HG02798 (cell line): Measurements from ENCODE around the gene OTUD4.
"Not testable (repeated sequence)": the region's sequence is repeated elsewhere in the genome, so short reads cannot be mapped to it uniquely, and the experiment has no call there.

Source experiments
- ATAC-seq: cut with Tn5 transposase; IDR thresholded peaks from one replicate; pipeline ENCODE4 v1.9.1; 2021; ENCODE audit warnings: mild to moderate bottlenecking; ENCODE audit not compliant: unreplicated experiment, poor library complexity

The OTUD4 gene, protein sequence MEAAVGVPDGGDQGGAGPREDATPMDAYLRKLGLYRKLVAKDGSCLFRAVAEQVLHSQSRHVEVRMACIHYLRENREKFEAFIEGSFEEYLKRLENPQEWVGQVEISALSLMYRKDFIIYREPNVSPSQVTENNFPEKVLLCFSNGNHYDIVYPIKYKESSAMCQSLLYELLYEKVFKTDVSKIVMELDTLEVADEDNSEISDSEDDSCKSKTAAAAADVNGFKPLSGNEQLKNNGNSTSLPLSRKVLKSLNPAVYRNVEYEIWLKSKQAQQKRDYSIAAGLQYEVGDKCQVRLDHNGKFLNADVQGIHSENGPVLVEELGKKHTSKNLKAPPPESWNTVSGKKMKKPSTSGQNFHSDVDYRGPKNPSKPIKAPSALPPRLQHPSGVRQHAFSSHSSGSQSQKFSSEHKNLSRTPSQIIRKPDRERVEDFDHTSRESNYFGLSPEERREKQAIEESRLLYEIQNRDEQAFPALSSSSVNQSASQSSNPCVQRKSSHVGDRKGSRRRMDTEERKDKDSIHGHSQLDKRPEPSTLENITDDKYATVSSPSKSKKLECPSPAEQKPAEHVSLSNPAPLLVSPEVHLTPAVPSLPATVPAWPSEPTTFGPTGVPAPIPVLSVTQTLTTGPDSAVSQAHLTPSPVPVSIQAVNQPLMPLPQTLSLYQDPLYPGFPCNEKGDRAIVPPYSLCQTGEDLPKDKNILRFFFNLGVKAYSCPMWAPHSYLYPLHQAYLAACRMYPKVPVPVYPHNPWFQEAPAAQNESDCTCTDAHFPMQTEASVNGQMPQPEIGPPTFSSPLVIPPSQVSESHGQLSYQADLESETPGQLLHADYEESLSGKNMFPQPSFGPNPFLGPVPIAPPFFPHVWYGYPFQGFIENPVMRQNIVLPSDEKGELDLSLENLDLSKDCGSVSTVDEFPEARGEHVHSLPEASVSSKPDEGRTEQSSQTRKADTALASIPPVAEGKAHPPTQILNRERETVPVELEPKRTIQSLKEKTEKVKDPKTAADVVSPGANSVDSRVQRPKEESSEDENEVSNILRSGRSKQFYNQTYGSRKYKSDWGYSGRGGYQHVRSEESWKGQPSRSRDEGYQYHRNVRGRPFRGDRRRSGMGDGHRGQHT

DNA sequence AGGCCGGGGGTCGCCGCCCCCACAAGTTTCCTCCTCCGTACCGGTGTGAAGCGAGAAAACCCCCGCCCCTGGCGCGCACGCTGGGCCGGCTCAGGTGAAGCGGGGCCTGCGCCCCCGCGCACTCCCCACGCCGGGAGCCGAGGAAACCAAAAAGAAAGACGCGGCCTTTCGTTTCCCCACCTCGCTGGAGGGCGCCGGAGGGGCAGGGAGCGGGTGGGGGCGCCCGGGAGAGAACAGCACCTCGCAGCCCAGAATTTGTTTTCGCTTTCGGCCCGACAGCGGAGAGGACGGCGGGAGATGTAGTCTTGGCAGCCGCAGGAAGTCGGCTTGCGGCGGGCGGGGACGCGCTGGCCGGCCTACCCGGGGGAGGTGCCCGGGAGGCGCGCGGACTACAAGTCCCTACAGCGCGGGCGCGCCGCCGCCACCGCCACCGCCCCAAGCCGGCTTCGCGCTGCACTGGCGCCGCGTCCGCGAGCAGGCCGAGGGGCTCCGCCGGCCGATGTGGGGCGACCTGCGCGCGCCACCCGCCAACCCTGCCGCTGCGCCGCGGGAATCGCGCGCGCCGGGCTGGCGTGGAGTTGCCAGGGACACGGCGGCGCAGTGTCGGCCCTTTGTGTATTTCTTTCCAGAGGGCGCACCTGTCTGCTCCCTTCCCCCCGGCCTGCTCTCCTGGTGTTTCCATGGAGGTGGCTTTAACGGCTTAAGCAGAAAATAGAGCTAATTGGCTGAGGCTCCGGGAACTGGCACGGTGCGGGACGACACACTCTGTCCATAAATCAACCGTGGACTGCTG is at the start of gene OTUD4:
TSS of gene OTUD4 (minus strand) at position 292 of the 793 bp plus-strand sequence. CDS start 616 bp downstream, outside the sequence.
- peak; percentile 84 for ATAC-seq

DNA sequence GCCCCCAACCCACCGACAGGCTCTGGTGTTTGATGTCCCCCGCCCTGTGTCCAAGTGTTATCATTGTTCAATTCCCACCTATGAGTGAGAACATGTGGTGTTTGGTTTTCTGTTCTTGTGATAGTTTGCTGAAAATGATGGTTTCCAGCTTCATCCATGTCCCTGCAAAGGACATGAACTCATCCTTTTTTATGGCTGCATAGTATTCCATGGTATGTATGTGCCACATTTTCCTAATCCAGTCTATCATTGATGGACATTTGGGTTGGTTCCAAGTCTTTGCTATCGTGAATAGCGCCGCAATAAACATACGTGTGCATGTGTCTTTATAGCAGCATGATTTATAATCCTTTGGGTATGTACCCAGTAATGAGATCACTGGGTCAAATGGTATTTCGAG is 42.8 kb upstream of the OTUD4 start:
- not testable (repeated sequence) for ATAC-seq

DNA sequence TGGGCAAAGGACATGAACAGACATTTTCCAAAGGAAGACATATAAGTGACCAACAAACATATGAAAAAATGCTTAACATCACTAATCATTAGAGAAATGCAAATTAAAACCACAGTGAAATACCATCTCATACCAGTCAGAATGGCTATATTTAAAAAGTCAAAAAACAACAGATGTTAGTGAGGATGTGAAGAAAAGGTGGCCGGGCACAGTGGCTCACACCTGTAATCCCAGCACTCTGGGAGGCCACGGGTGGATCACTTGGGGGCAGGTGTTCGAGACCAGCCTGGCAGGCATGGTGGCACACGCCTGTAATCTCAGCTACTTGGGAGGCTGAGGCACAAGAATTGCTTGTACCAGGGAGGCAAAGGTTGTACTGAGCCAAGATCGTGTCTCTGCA is 41.1 kb upstream of the OTUD4 start:
- ATAC-seq: peak; percentile 45

DNA sequence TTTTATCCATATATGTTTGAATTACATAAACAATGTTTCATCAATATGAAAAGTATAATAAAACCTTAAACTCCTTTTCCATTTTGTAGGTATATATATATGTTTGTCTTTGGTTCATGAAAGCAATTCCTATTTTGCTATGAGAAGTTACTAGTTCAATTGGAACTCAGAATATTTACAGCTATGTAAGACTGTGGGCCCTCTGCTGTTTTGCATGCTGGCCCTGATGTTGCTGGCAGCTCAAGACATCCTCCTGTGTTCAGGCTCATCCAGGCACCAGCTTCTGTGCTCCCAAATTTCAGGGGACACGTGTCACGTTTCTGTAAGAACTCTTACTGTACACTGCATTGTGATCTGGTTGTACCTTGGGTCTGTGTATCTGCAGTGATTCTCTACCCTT is 38.7 kb upstream of the OTUD4 start:
- no peak for ATAC-seq

DNA sequence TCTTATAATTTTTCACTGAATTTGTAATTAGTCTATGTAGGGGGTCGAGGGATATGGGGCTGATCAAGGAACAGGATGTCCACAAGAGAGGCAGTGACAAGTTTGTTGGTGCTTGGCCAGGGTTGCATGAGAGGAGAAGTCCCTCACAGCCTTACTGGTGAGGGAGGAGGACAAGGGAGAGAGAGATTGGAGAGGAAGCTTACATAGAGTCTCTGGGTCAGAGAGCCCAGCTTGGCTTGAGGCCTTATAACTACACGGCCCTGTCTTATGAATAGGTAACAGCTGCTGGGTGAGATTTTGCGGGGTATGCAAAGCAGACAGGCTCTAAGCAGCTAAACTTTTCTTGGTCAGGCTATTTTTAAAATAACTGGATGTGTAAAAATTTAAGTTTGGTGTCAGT is 37.9 kb upstream of the OTUD4 start:
- ATAC-seq: peak; percentile 97

DNA sequence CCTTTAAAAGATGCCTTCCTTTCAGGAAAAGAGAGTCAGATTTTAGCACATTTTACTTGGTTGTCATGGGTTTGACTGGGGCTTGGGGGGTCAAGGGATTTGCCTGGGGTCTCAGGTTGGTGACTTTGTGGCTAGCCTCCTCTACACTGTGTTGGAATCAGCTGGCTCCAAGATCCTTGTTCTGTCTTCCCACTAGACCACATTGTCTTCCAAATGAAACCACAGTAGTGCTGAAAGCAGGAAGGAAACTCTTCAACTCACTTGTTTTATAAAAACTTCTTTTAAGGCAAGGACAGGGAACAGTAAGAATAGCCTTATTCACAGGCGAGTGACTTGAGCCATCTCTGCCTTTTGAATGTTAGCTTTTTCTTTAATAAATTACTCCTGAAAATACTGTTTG is 37.0 kb upstream of the OTUD4 start:
- ATAC-seq: no peak

DNA sequence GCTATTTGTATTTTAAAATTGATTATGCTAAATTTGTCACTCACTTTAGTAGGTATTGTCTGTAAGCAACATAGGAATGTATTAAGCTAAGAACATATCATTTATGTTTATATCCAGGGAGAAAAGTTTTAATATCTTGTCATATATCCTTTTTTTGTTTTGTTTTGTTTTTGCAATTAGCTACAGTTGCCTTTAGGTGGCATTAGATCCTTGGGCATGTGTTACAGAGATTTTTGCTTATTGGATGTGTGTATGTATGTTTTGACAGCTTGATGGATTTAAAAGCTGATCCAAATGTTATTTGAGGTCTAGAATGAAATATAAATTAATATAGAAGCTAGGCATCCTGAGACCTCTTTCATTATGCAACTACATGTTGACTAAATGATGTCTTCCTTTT is 36.1 kb upstream of the OTUD4 start:
- no peak for ATAC-seq

DNA sequence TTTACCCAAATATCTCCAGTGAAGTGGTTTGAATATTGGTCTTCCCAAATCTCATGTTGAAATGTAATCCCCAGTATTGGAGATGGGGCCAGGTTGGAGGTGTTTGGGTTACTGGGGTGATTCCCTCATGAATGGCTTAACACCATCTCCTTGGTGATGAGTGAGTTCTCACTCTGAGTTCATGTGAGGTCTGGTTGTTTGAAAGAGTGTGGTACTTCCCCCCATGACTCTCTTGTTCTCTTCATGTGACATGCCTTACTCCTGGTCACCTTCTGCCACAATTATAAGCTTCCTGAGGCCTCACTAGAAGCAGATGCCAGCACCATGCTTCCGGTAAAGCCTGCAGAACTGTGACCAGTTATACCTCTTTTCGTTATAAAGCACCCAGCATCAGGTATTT is 32.9 kb upstream of the OTUD4 start:
- no peak for ATAC-seq

DNA sequence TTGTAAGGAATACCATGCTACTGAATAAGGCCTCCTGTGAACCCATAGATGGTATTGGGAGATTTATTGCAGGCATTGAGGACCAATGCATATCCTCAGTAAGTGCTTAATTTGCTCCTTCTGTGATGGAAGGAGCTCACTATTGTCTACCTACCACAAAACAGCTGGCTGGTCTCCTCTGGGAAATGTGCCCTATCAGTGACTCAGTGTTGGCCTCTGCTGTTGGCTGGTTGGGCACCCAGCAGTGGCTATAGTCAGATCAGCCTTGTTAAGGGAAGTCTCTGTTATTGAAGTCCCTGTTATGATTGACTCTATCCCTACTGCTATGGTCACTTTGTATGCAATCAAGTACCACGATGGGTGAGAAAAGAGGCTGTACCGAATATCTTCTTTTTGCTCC is 27.5 kb upstream of the OTUD4 start:
- no peak for ATAC-seq

DNA sequence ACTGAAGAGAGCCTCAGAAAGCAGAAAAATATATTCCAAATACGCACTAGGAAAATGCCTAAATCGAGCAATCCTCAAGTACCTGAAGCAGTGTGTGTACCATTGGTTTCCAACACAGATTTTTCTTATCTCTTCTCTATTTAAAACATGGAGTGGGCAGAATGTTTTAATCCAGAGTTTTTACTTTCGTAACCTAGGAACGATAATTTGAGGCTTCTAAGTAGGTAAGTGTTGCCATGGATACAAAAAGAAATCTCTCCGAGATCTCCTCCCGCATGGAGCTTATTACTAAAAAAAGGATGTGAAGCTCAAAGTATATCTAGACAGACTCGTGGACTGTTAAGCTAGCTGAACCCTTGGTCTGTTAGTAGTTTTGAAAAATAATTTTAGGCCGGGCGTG is 23.0 kb upstream of the OTUD4 start:
- ATAC-seq: no peak

DNA sequence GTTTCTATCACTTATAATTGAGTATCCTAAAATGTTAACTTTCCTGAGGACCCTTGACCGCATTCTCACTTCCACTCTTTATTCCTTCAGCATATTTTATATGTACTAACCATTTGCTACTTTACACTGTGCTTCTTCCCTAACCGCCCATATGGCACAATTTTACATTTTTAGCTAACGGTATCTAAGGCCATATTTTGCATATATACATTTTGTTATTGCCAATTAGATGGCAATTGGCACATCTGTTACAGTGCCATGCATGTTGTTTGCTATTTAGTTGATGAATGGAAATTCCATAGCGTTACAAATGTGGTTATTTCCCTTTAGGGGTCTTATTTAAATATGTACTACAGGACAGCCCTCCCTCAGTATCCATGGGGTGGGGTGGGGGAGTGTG is 20.0 kb upstream of the OTUD4 start:
- ATAC-seq: no peak

DNA sequence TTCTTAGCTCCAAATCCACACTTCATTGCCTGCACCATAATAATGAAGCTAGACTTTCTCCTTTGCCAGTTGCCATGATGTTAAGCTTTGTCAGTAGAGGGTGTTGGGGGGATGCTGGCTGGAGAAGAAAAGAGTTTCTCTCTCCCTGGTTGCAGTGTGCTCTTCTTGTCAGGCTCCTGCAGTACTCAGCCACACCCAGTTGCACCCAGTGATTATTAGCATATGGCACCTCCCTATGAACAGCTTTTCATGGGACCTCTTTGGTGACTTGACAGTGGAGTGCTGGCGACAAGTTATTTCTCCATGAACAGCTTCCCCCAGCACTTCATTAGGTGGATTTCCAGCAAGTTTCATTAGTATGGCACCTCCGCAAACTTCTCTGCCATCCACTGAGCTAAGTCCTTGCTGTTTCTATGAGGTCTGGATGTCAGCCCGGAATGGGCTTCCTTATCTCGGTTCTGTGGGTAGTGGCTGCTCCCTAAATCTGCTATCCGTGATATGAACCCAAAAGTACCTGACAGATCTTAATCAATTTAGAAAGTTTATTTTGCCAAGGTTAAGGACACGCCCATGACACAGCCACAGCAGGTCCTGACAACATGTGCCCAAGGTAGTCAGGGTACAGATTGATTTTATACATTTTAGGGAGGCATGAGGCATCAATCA is 18.8 kb upstream of the OTUD4 start:
- ATAC-seq: no peak

DNA sequence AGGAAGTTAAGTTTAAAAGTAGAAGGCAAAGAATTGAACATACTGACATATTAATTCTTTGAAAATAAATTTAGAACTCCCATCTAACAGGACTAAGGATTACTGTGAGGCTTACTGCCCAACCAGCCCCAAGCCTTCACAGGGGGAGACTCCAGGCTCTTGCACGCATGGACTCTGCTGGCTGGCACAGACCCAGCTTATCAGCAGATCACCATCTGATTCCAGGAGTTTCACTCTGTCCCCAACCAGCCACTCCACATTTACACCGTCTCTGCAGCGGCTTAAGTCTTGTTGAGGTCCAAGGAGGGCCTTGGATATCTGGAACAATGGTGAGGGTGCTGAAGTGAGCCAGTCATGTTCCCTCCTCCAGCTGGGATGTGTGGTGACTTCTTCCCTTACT is 16.4 kb upstream of the OTUD4 start:
- ATAC-seq: no peak

DNA sequence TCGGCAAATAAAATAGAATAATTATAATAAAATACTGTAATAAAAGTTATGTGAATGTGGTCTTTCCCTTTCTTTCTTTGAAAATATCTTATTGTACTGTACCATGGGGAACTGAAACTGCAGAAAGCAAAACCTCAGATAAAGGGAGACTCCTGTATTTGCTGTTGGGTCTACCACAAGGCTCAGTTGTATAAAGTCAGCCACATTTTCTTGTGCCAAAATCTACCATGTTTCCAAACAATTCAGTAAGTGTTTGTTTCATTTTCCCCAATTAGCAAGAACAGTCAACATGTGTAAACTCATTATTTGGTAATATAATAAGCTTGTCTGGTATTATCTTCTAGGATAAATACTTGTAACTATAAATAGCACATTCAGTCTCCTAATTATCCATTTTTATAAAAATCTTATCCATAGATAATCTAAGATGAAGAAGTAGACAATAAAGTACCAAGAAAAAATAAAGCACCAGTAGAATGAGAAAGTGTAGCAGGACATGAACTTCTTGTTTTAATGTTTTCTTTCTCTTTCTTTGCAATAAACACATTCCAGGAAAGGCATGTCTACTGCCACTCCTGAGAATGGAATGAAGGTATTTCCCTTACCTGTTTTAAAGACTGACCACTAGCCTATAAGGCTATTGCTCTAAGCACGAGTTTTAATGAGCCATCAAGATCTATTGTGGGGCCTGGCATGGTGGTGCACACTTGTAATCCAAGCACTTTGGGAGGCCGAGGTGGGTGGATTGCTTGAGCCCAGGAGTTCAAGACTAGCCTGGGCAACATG is 15.0 kb upstream of the OTUD4 start:
- ATAC-seq: peak; percentile 84

DNA sequence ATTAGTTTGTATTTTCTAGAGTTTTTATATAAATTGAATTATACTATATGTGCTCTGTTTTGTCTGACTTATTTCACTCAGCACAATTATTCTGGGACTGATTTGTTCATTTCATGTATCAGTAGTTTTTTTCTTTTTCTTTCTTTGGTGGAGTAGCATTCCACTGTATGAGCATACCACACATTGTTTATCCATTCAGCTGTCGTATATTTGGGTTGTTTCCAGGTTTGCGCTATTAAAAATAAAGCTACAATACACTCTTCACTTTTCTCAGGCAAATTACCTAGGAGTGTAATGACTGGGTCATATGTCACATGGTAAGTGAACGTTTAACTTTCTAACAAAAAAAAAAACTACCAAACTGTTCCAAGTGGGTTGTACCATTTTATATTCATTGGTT is 9.6 kb upstream of the OTUD4 start:
- no peak for ATAC-seq

DNA sequence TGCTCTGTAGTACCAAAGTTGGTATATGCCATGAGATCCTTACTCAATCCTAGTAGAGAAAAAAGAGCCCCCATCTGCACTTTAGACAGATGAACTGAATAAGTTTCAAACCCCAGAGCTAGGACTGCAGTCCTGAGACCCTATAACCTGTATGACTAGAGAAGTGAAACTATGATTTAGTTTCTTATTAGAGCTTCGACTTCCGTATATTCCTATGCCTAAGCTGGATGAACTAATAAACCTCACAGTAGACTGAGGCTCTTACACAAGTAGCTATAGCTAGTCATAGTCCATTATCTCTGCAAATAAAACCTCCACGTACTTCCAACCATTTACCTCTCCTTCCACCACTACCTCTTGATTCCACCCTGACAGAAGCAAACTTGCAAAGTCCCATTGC is 6.3 kb upstream of the OTUD4 start:
- peak; percentile 81 for ATAC-seq

DNA sequence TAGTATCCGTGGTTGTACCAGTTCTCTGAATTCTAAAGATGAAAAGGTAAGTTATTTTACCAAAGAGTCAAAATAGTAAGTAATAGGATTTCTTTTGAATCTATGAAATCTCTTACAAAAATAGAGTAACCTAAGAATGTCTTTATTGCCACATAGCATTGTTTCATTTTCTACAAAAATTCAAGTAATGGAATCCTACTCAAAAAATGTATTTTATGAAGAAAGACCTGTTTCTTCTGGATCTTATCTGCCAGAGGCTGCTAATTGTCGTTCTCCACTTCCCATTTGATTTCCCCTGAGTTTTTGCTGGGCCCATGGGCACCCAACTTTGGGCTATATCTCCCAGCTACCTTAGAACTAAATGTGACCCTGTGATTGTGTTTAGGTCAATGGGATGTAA is 3.2 kb upstream of the OTUD4 start:
- ATAC-seq: no peak

DNA sequence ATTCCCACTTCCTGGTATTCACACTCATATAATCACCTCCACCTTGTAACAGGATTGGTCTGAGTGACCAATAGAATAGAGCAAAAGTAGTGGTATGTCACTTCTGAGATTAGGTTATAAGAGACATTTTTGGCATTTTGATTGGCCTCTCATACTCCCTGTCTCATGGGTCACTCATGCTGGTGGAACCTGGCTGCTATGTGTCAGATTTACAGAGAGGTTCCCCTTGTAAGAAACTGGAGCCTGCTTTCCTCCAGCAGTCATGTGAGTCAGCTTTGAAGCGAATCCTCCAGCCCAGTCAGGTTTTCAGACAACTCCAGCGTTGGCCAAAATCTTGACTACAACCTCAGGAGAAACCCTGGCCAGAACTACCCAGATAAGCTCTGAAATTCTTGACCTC is 2.6 kb upstream of the OTUD4 start:
- no peak for ATAC-seq

DNA sequence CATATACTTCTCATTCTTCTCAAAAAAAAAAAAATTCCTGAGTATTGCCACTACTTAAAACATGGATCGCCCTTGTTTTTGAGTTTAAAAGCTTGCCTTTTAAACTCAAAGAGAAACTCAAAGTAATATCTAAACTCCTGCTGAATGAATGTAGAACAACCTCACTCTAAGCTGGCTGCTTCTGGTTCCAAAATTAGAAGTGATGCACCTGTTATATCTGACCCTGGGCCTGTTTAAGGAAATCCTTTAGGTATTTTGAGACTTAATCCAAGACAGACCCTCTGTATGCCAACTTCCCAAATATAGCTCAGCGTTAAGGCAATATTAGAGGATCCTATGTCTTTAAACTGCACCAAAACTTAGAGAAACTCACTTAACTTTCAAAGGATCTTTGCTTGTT is 1.8 kb upstream of the OTUD4 start:
- ATAC-seq: no peak
